IMR-90 (cell line): ENCODE measurements around the gene GABPB1. TPM values are rescaled to one million over a fixed set of nuclear protein-coding genes. Genes with fewer than 3 reads are reported as not detected.

Experiments used
- ATAC-seq: fragments of 200-7000 bp; cut with Tn5 transposase; 2 replicates; pipeline ENCODE4 v1.9.1; 2020; ENCODE audit warnings: low read depth, mild to moderate bottlenecking, moderate library complexity
- BruUV-seq: library from RNA; stranded (reverse); fragments of 400-500 nt; replicated peaks from 2 replicates; lab custom pipeline; 2021; lab: Mats Ljungman, UMichigan
- CTCF ChIA-PET: fragments of 300-600 bp; formaldehyde crosslinking; extraction: SDS; loops from one replicate; lab custom pipeline; 2021; ENCODE audit warnings: antibody characterized with exemption; lab: Yijun Ruan, JAX
- POLR2A ChIA-PET: fragments of 300-600 bp; sonication (Branson Sonifier 250); formaldehyde crosslinking; loops from one replicate; lab custom pipeline; 2022; ENCODE audit warnings: antibody characterized with exemption; ENCODE audit not compliant: unreplicated experiment; lab: Charles Lee
- DNase-seq: peaks from one replicate; pipeline ENCODE4 v3.0.0; 2013
- H2AFZ ChIP-seq: replicated peaks from 2 replicates; pipeline ENCODE3; 2013; ENCODE audit warnings: low read length, mild to moderate bottlenecking; ENCODE audit not compliant: poor library complexity
- H2AK5ac ChIP-seq: 2 replicates; pipeline ENCODE4 v1.6.1; 2013; ENCODE audit warnings: low read depth, low read length, inconsistent platforms
- H2AK9ac ChIP-seq: replicated peaks from 2 replicates; pipeline ENCODE3; 2013; ENCODE audit warnings: mild to moderate bottlenecking, low read depth, low read length, moderate library complexity; ENCODE audit not compliant: poor library complexity
- H2BK120ac ChIP-seq: 2 replicates; pipeline ENCODE4 v1.6.1; 2013; ENCODE audit warnings: low read depth, low read length, inconsistent platforms
- H2BK15ac ChIP-seq: 3 replicates; pipeline ENCODE4 v1.6.1; 2013; ENCODE audit warnings: low read depth, low read length, inconsistent platforms
- H2BK20ac ChIP-seq: 2 replicates; pipeline ENCODE4 v1.6.1; 2013; ENCODE audit warnings: low read depth, mild to moderate bottlenecking, inconsistent platforms, low read length, moderate library complexity
- H2BK5ac ChIP-seq: 2 replicates; pipeline ENCODE4 v1.6.1; 2013; ENCODE audit warnings: mild to moderate bottlenecking, low read depth, low read length, inconsistent platforms; ENCODE audit not compliant: poor library complexity, severe bottlenecking
- H3K14ac ChIP-seq: replicated peaks from 2 replicates; pipeline ENCODE4 v1.6.1; 2013; ENCODE audit warnings: low read depth, low read length, inconsistent platforms
- H3K18ac ChIP-seq: 2 replicates; pipeline ENCODE4 v1.6.1; 2013; ENCODE audit warnings: low read depth, low read length, control low read depth
- H3K23ac ChIP-seq: 2 replicates; pipeline ENCODE4 v1.6.1; 2013; ENCODE audit warnings: low read depth, low read length, inconsistent platforms
- H3K27ac ChIP-seq: 2 replicates; pipeline ENCODE4 v1.5.1; 2013; ENCODE audit warnings: mild to moderate bottlenecking, control low read depth, low read length; ENCODE audit not compliant: insufficient read depth
- H3K27me3 ChIP-seq: 2 replicates; pipeline ENCODE4 v1.6.1; 2013; ENCODE audit warnings: low read length; ENCODE audit not compliant: control insufficient read depth, insufficient read depth
- H3K36me3 ChIP-seq: 2 replicates; pipeline ENCODE4 v1.6.1; 2013; ENCODE audit warnings: low read length, mixed read lengths; ENCODE audit not compliant: control insufficient read depth, insufficient read depth
- H3K4ac ChIP-seq: 2 replicates; pipeline ENCODE4 v1.6.1; 2013; ENCODE audit warnings: low read depth, low read length, inconsistent platforms
- H3K4me1 ChIP-seq: 2 replicates; pipeline ENCODE4 v1.6.1; 2013; ENCODE audit warnings: low read length, mixed read lengths; ENCODE audit not compliant: control insufficient read depth, insufficient read depth
- H3K4me2 ChIP-seq: 2 replicates; pipeline ENCODE4 v1.6.1; 2013; ENCODE audit warnings: low read depth, mild to moderate bottlenecking, control low read depth, low read length, moderate library complexity
- H3K4me3 ChIP-seq: 2 replicates; pipeline ENCODE4 v1.5.1; 2013; ENCODE audit warnings: low read depth, mild to moderate bottlenecking, control low read depth, low read length, moderate library complexity; ENCODE audit not compliant: insufficient read depth
- H3K56ac ChIP-seq: 2 replicates; pipeline ENCODE4 v1.6.1; 2013; ENCODE audit warnings: low read length, inconsistent platforms; ENCODE audit not compliant: insufficient read depth; ENCODE audit errors: extremely low read depth
- H3K79me1 ChIP-seq, 2 experiments: 2 replicates each; pipeline ENCODE4 v1.6.1; 2013; ENCODE audit warnings: low read length in 2 of 2, inconsistent platforms in 1 of 2, low read depth in 1 of 2
- H3K9ac ChIP-seq: 2 replicates; pipeline ENCODE4 v1.6.1; 2013; ENCODE audit warnings: low read depth, low read length, control low read depth
- H3K9me1 ChIP-seq: 2 replicates; pipeline ENCODE4 v1.6.1; 2013; ENCODE audit warnings: low read length, inconsistent platforms; ENCODE audit not compliant: insufficient read depth
- H3K9me3 ChIP-seq: 2 replicates; pipeline ENCODE4 v1.6.1; 2013; ENCODE audit warnings: low read length; ENCODE audit not compliant: control insufficient read depth, insufficient read depth
- H4K20me1 ChIP-seq: 2 replicates; pipeline ENCODE4 v1.6.1; 2013; ENCODE audit warnings: low read length, inconsistent platforms; ENCODE audit not compliant: insufficient read depth
- H4K5ac ChIP-seq: 2 replicates; pipeline ENCODE4 v1.6.1; 2013; ENCODE audit warnings: mild to moderate bottlenecking, low read depth, low read length, control low read depth
- H4K8ac ChIP-seq, 2 experiments: 2 replicates each; pipeline ENCODE4 v1.6.1; 2013; ENCODE audit warnings: low read depth in 2 of 2, low read length in 2 of 2, control low read depth in 1 of 2, inconsistent platforms in 1 of 2
- H4K91ac ChIP-seq: 2 replicates; pipeline ENCODE4 v1.6.1; 2013; ENCODE audit warnings: low read depth, low read length, inconsistent platforms; ENCODE audit not compliant: insufficient read depth
- CHD1 ChIP-seq: IDR thresholded peaks from 2 replicates; pipeline ENCODE4 v1.6.1; 2012; ENCODE audit warnings: low read depth, low read length, improper control_type of control experiment
- MAFK ChIP-seq: IDR thresholded peaks from 2 replicates; pipeline ENCODE4 v1.6.1; 2012; ENCODE audit warnings: low read depth, low read length, improper control_type of control experiment
- NFE2L2 ChIP-seq: fragments of 150-350 bp; IDR thresholded peaks from 2 replicates; pipeline ENCODE4 v1.6.1; 2016; ENCODE audit warnings: low read depth, mild to moderate bottlenecking, low read length
- POLR2A ChIP-seq: IDR thresholded peaks from 2 replicates; pipeline ENCODE4 v1.6.1; 2012; ENCODE audit warnings: mild to moderate bottlenecking, low read depth, low read length
- USF2 ChIP-seq: fragments of 150-350 bp; IDR thresholded peaks from 2 replicates; pipeline ENCODE4 v1.6.1; 2017; ENCODE audit warnings: mild to moderate bottlenecking, antibody characterized with exemption, low read length, low read depth
- WGBS, 2 experiments: methylation state at CpG; one replicate each; pipeline versions ENCODE4 v1.1.5 to v1.1.7; 2013; ENCODE audit warnings: missing lambda C conversion rate in 2 of 2; ENCODE audit not compliant: insufficient read length in 1 of 2; ENCODE audit errors: extremely low coverage in 2 of 2; 5-methylcytosine and 5-hydroxymethylcytosine counted together
- dilution Hi-C: fragments of 300-500 bp; cut with HindIII; formaldehyde crosslinking; loops from one replicate; pipeline ENCODE4 v1.14.3; 2018; ENCODE audit warnings: low sequenced_read_pairs; ENCODE audit not compliant: unreplicated experiment
- in situ Hi-C: fragments of 300-500 bp; cut with MboI; formaldehyde crosslinking; loops from 3 replicates; pipeline ENCODE4 v1.14.3; 2019; ENCODE audit warnings: low sequenced_read_pairs, inconsistent platforms, mixed read lengths
- intact Hi-C: fragments of 100-400 bp; cut with micrococcal nuclease; formaldehyde crosslinking; loops from 2 replicates; pipeline ENCODE4 v1.10.0; 2022
- polyA plus RNA-seq, 3 experiments: library from polyadenylated mRNA; depleted of rRNA; stranded (reverse); fragments of >200 nt; gene quantifications; 2 replicates each; pipeline ENCODE4 v1.2.3, GENCODE V29; 2012; ENCODE audit warnings: low replicate concordance in 1 of 3
- total RNA-seq: library from RNA; depleted of rRNA; stranded (reverse); fragments of >200 nt; gene quantifications from 2 replicates; pipeline ENCODE4 v1.2.3, GENCODE V29; 2012

The GABPB1 gene
- total and polyA plus RNA-seq, 2 of the 4 experiments (the other 2 are of a cell fraction) = 26.3 to 89.3 TPM

- CTCF ChIA-PET = no interaction called here
- Histone ChIP-seq H3K9me3 (no peaks in the 10 kb centered on the region), H4K20me1 (no peaks in the 10 kb centered on the region), H2AK9ac (no peak overlapping the region), H2AK5ac (no peak overlapping the region), H3K14ac (no peak overlapping the region), H2BK15ac (no peak overlapping the region), H3K36me3 (no peaks in the 10 kb centered on the region), H3K27ac (no peak overlapping the region), H3K4me1 (no peaks in the 10 kb centered on the region), H3K4me2 (no peak overlapping the region), H2BK120ac (no peak overlapping the region), H3K9me1 (no peaks in the 10 kb centered on the region), H2AFZ (no peak overlapping the region), H3K56ac (no peak overlapping the region), H3K4ac (no peak overlapping the region), H3K4me3 (no peak overlapping the region), H2BK20ac (no peak overlapping the region), H3K9ac (no peak overlapping the region), H2BK5ac (no peak overlapping the region), H4K91ac (no peak overlapping the region), H4K5ac (no peak overlapping the region), H4K8ac (no peak overlapping the region), H3K18ac (no peak overlapping the region), H3K27me3 (no peaks in the 10 kb centered on the region), H3K79me1 (no peaks in the 10 kb centered on the region), H3K23ac (no peak overlapping the region)
- in situ Hi-C loops = no loop called here
- intact Hi-C loops = no loop called here
- TF ChIP-seq CHD1 (no peak), NFE2L2 (no peak), POLR2A (no peak), MAFK (no peak), USF2 (no peak)
- DNase-seq (no peak), ATAC-seq (no peak)
- WGBS, 2 experiments = no CpG with 5 or more reads among the region's 1 CpG
- no TSS peak for BruUV-seq
- dilution Hi-C loops = no loop called here
- POLR2A ChIA-PET = no interaction called here
Measured at GRCh38 chr15:50381438-50381837, 26.4 kb upstream of the GABPB1 start.
